GM21825 (cell line): ENCODE measurements around the gene NANOG.
"Not testable (repeated sequence)": the region's sequence is repeated elsewhere in the genome, so short reads cannot be mapped to it uniquely, and the experiment has no call there.

ENCODE experiments used
- ATAC-seq: cut with Tn5 transposase; IDR thresholded peaks from one replicate; pipeline ENCODE4 v1.9.1; 2021; ENCODE audit warnings: mild to moderate bottlenecking, moderate library complexity; ENCODE audit not compliant: unreplicated experiment

The NANOG gene

DNA sequence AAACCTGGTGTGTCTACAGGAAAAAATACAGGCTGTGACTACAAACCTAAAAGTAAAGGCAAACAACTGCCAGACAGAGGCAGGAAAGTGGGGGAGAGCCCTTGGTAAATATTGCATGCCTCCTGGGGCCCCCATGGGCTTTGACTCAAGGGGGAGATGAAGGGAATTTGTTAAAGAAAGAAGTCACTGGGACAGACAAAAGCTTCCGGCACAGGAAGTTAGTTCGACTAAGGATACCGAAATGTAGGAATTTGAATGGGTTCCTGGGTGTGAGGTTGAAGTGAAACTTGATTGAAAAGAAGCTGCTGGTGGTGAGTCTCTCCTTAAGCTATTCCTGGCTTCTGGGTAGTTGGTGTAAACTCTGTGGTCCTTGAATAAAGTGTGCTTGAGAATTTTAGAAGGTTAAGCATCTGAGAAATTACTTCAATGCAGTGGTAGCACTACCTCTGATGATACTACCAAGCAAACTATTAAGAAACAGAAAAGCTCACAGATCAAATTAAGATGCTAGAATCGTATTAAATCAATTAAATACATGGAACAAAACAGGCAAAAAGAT lies 9.6 kb downstream of the NANOG start:
- not testable (repeated sequence) for ATAC-seq

DNA sequence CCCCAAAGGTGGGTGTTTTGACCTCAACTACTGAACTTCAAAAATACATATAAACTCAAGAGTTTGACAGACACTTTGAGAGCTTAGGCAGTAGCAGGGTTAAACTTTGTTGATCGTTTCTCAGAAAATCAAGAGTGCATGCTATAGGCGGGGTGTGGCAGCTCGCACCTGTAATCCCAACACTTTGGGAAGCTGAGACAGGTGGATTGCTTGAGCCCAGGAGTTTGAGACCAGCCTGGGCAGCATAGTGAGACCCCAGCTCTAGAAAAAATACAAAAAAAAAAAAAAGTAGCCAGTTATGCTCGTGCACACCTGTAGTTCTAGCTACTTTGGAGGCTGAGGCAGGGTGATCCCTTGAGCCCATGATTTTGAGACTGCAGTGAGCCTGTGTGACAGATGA lies 12.3 kb downstream of the NANOG start:
- no peak for ATAC-seq

GRCh38 chr12:7806319-7806718 lies 17.1 kb downstream of the NANOG start:
- not testable (repeated sequence) for ATAC-seq

DNA sequence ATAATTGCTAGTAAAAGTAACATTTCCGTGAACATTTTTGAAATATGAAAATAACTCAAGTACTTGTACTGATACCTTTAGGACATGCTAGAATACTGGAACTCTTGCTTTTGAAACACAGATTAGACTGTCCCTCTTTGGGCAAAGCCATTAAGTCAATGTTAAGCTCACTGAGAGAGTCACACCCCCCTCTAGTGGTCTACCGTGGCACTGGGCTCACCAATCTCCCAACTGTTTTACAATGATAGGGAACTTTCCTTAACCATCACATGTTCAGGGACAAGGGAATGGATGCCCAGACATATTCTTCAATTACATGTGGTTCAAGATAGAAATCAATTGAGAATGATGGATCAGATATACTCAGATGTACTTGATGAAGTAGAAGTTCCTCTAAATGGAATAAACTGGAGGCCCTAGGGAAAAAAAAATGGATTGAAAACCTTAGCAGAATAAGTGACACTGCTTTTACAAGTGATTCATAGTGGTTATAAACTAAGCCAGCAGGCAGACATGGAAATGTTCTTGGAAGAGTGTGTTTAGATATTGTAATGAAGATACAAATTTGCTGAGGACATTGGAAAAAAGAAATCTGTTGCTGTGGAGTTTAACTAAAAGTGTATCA lies 17.8 kb downstream of the NANOG start:
- ATAC-seq = no peak

DNA sequence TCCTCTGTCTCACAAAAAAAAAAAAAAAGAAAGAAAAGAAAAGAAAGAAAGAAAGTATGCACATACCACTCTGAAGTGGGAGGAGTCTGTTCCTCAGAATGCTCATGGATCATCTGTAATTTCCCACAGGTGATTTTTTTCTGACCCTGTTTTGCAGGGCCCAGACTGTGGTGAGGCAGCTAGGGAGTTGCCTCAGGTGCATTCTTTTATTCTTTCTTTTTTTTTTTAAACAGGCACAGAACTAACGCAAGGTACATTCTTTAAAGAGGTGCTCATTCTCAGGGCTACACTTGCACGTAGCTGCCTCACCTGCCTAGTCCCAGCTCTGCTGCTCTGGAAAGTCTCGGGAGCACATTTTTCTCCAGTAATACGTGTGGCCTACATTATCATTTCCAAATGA lies 36.6 kb downstream of the NANOG start:
- not testable (repeated sequence) for ATAC-seq

DNA sequence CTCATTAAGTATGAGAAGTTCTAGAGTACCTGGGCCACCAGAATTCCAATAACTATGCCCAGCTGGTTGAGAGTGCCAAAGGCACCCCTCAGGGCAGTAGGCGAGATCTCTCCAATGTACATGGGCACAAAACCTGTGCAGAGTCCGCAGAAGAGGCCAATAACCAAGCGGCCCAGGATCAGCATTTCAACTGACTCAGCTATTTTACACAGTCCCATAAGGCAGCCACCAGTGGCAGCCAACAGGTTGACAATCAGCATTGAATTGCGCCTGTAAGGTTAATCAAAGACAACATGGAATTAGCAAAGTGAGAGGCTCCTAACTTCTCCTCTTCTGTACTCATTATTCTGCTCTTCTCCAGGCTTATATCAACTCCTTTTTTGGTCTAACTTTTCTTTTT lies 40.5 kb downstream of the NANOG start:
- not testable (repeated sequence) for ATAC-seq

DNA sequence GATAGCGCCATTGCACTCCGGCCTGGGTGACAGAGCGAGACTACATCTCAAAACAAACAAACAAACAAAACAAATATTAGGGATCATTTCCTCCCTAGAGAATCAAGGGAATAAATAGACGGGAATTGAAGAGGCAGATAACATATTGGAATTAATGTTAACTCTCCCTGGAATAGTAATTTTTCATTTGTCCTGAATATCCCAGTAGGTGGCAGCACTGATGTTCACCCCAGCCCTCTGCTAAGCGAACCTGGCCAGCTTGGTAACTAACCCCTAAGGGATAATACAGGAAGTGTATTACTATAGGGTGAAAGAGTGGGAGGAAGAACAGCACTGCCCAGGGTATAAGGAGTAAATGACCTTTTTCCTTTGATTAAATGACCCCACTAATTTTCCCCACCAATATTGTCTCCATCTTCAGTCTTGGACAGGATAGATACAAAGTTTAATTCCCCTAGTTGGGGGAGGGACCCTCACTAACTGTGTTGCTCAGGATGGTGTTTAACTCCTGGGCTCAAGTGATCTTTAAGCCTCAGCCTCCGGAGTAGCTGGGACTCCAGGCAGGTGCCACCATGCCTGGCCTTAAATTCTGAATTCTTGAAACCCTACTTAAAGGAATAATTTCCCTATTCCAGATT lies 43.0 kb downstream of the NANOG start:
- no peak for ATAC-seq

DNA sequence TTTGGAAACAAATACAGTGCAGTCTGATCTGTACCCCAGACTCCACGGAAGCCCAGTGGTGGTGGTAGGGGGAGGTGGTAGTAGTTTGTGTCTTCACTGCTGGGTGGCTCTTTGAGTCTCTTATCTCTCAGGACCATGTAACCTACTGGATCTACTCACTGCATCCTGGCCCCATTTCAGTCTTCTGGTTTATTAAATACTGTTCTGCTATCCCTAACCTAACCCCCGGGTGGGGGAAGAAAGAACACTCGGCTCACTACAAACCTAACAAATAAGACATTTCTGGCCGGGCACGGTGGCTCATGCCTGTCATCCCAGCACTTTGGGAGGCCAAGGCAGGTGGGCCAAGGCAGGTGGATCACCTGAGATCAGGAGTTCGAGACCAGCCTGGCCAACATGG lies 44.0 kb downstream of the NANOG start:
- ATAC-seq = not testable (repeated sequence)

GRCh38 chr12:7833831-7834230 lies 44.6 kb downstream of the NANOG start:
- no peak for ATAC-seq

DNA sequence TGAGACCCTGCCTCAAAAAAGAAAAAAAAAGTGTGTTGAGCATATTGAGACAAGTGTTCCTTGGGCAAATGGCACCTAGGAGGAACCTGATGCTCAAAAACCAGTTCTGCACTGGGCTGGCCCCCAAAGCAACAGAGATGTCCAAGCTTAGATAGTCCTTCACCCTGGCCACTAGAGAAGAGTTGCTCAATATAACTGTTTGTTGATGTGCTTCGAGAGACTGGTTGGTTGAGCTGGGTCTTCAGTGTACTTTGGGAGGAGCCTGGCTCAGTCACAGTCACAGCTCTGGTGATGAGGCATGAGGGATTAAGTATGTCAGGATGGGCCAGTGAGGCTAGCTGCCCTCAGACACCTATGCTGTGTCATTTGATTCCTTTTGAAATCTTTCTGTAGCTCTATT lies 45.5 kb downstream of the NANOG start:
- no peak for ATAC-seq

- no peak for ATAC-seq
Observed at GRCh38 chr12:7835116-7835515, 45.9 kb downstream of the NANOG start.

DNA sequence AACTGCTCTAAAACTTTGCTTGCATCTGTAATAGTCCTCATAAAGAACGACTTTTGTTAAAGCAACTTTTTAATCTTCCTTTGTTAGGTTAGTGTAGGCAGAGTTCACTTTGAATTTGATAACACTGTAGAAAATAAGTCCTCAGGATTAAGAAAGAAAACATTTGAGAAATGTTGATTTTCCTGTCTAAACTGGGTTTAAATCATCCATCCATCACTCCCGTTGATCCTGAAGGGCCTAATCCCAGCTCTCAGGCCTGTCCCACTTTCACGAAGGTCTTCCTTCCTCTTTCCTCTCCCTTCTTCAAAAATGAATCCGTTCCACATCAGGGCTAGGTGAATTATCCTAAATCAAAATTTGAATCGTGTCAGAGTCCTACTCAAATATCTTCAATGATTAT lies 46.6 kb downstream of the NANOG start:
- no peak for ATAC-seq

DNA sequence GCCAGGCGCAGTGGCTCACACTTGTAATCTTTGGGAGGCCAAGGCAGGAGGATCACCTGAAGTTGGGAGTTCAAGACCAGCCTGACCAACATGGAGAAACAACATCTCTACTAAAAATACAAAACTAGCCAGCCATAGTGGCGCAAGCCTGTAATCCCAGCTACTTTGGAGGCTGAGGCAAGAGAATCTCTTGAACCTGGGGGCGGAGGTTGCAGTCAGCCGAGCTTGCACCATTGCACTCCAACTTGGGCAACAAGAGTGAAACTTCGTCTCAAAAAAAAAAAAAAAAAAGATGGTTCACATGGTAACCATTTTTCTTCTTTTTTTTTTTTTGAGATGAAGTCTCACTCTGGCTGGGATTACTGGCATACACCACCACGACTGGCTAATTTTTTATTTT lies 48.2 kb downstream of the NANOG start:
- no peak for ATAC-seq

DNA sequence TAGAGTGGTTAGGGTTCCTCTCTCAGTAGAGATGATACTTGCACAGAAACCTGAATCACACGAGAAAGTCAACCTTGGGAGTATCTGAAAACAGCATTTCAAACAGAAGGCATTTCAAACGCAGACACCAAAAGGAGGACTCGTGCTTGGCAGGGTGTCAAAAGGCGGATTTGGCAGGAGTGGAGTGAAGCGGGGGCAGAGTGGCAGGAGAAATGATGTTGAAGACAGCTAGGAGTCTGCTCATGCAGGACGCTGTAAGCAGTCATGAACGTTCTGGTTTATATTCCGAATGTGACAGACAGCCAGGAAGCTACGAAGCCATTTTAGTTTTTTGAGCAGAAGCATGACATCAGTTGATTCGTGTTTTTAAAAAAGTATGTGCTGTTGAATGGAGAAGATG lies 50.0 kb downstream of the NANOG start:
- not testable (repeated sequence) for ATAC-seq

- not testable (repeated sequence) for ATAC-seq
Observed at GRCh38 chr12:7839848-7840247, 50.6 kb downstream of the NANOG start.

GRCh38 chr12:7842444-7842843 lies 53.2 kb downstream of the NANOG start:
- ATAC-seq = not testable (repeated sequence)

DNA sequence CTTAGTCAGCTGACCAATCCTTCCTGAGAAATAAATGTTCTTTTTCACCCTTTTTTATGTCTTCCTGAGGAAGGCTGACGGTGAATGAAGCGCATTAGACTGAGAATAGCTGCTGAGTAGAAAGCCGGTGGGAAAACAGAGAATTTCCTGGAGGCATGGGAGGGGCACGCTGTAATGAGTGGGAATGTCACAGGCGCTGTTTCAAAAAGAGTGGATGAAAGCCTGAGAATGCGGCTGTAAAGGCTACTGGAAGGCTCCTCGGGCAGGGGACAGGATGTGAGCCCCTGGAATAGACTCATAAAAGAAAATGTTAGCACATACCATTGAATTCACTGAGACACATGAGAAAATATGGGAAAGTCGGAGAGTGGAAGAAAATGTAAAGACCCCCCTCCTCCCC lies 53.9 kb downstream of the NANOG start:
- not testable (repeated sequence) for ATAC-seq

- ATAC-seq = not testable (repeated sequence)
Observed at GRCh38 chr12:7843583-7843982, 54.4 kb downstream of the NANOG start.

DNA sequence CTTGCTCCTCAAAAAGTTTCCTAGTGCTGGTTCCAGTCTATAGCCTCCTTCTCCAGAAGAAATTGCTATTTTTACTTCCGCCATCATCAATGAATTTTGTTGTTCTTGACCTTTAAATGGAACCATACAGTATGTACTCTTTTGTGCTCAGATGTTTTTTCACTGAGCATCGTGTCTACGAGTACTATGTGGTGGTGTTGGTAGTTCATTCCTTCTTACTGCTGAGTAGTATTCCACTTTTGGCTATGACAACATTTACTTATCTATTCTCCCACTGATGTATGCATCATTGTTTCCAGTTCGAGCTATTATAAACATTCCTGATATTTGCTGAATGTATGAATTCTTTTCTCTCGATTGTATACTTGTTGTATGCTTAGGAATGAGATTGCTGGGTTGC lies 54.9 kb downstream of the NANOG start:
- ATAC-seq = no peak

DNA sequence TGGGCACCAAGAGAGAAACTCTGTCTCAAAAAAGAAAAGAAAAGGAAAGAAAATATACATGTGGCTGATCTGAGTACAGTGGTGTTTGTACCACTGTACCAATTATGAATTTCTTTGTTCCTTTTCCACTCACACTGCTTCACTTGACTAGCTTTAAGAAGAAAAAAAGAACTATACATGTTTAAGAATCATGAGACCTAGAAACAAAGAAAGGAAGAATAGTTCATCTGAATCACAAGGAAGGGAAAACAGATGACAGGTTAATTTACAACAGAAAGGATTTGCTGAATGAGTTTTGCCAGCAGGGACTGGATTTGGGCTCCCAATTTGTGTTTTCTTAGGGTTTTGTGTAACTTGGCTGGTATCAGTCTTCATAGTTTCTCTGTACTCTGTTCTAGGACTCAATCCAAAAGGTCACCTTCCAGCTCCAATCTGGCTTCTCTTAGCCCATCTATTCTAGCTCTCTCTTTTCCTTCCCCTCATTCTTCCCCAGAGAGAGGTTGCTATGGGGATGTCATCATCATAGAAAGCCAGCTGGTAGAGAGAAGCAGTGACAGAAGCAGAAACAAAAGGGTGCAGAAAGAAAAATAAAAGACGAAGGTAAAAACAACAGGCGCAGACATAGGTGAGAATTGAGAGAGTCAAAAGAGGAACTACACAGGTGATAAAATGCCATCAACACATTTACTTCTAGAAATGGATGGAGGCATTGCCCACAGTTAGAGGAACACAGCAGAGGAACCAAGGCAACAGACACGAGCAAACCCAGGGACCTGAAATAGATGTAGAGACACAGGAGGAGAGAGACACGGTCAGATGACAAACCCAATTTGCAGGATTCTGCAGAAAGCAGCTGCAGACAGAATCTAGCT lies 58.3 kb downstream of the NANOG start:
- not testable (repeated sequence) for ATAC-seq

- ATAC-seq = not testable (repeated sequence)
Observed at GRCh38 chr12:7848098-7848422, 58.9 kb downstream of the NANOG start.
